ENCODE measurements around the gene CCNI. TPM values are rescaled to one million over a fixed set of nuclear protein-coding genes. Genes with fewer than 3 reads are reported as not detected.

The CCNI gene
- total and polyA plus RNA-seq, 5 experiments from 2014 or later: 304 to 350 (median 315) TPM

DNA sequence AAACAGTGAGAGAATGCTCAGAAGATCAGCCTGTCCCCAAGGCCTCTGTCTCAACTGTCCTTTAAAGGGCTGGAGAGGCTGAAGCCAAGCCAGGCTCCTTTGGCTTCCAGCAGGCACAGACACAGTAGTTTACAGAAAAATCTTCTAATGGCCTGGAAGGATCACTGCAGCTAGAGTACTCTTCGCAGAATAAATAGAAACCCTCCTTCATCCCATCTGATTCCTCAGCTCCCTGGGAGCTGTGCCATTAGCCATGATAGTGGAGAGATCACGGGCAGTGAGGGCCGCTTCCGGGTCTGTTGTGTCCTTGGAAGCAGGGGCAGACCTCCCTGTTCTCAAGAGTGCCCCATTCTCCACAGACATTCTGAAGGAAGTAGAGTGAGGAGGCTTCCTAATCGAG, 63.1 kb downstream of the CCNI start:
- ATAC-seq (no peak), DNase-seq (no peak)
- no peaks in the 10 kb centered on the region for H3K27me3 Mint-ChIP-seq
- peaks cover 41 to 70% (median 63%) of the 10 kb centered on the region in 4 donors for H3K4me1 Mint-ChIP-seq
- peak overlapping the region in 4 of 10 donors; percentile 24 to 75 (median 40) for H3K27ac Mint-ChIP-seq
- H3K9me3 Mint-ChIP-seq: no peaks in the 10 kb centered on the region
- H3K36me3 Mint-ChIP-seq: peaks cover 0 to 17% (median 12%) of the 10 kb centered on the region in 3 donors
- H3K4me3 Mint-ChIP-seq: no peak overlapping the region
- POLR2A ChIA-PET: no interaction called here

DNA sequence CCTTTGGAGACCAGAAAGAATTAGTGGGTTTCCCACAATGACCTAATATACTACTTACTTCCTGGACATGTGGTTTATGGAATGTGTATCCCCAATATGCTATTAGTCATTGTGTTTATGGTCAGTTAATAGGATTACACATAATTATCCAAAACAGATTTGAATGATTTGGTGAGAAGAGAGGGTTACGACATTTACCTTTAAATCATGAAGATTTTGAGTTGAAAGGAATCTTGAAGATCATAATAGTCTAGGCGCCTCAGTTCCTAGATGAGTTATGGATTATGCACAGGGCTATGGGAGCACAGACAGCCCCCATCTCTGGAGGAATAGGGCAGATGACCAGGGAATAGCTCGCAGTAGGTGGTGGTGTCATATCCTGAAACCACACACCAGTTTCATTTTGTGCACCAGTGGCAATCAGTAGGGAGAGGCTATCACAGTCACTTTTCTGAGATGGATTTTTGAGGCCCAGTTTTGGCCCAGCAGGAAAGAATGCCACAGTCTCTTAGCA, 64.9 kb downstream of the CCNI start:
- H3K9me3 Mint-ChIP-seq: no peaks in the 10 kb centered on the region
- no peaks in the 10 kb centered on the region for H3K27me3 Mint-ChIP-seq
- peak overlapping the region in 6 of 10 donors; percentile 37 to 88 (median 64) for H3K27ac Mint-ChIP-seq
- peak overlapping the region in 3 of 10 donors; percentile 1 to 44 (median 22) for H3K4me3 Mint-ChIP-seq
- peaks cover 0 to 11% (median 8%) of the 10 kb centered on the region in 3 donors for H3K36me3 Mint-ChIP-seq
- DNase-seq (no peak), ATAC-seq (no peak)
- POLR2A ChIA-PET: no interaction called here
- H3K4me1 Mint-ChIP-seq: peaks cover 49 to 82% (median 75%) of the 10 kb centered on the region in 4 donors

DNA sequence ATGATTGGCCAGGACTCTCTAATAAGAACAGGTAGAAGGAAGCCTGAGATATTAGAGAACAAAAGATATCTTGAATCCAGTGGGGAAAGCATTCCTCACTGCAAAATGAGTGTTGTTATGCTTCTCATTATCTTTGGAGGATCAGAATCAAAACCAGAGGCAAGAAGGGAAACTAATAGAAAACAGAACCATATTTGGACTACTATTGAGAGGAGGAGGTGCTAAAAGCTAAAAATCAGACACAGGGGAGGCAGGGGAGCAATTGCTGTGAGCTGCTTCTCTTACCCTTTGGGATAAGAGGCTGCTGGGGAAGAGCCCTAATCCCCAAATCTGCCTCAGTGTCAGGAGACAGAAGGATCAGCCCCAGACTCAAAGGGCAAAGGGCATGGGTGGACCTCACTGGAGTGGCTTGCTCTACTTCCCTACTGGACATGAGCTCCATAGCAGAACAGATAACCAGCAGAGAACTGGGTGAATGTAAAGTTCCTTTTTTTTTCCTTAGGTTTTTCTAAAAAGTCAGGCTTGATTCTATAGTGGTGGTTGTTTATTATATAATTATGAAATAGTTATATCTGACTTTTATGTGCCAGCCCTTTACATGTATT, 66.2 kb downstream of the CCNI start:
- DNase-seq: no peak
- Mint-ChIP-seq H3K27me3 (no peaks in the 10 kb centered on the region), H3K36me3 (peaks cover 0 to 14% (median 7%) of the 10 kb centered on the region in 3 donors), H3K27ac (peak overlapping the region in 9 of 10 donors; percentile 4 to 94 (median 87)), H3K4me3 (peak overlapping the region in 6 of 10 donors; percentile 1 to 78 (median 37)), H3K9me3 (no peaks in the 10 kb centered on the region), H3K4me1 (peaks cover 43 to 71% (median 63%) of the 10 kb centered on the region in 4 donors)
- ATAC-seq: no peak
- POLR2A ChIA-PET: interaction anchor here (1.1 to 7.1 kb wide), 2 partner anchors 14 to 16 kb away, joined by 3 to 49 read pairs; no protein-coding TSS in a partner anchor

DNA sequence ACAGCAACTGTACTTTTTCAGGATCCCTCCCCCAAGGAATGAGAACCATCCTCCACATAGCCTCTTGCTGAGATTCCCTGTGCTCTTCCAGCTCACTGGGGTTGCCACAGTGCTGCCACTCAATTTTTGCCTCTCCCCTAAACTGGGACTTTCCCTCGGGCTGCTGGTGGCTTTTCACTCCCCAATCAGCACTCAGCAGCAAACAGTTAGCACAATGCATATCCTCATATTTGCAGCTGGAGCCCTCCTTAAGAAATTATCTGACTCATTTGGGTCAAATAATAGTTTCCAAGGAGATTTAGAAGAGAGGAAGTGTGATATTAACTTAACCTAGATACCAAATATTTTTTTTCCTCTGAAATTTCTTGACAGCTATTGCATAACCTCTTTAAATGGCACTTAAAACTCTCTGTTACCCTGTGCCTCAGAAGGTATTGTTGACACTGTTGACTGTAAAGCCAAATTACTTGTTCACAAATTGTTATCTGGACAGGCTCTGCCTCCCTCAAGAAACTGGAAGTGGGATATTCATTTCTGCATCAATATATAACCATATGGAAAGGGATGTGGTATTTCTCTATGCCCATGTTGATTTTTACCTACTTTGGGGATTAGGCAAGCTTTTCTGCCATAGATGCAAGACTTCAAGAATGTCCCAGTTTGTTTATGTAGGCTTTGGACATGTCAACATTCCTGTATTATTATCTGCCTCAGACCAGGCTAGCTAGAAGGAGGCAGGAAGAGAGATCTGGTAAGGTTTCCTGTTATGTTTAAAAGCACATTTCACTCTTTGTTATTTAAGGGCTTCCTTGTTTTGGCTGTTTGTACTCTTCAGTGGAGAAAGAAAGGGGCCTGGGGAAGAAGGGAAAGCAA, 68.2 kb downstream of the CCNI start:
- Mint-ChIP-seq H3K27ac (peak overlapping the region; percentile 66 to 94 (median 88)), H3K9me3 (no peaks in the 10 kb centered on the region), H3K4me3 (peak overlapping the region; percentile 8 to 78 (median 63)), H3K36me3 (peaks cover 0 to 16% (median 11%) of the 10 kb centered on the region in 3 donors), H3K27me3 (no peaks in the 10 kb centered on the region), H3K4me1 (peaks cover 48 to 66% (median 62%) of the 10 kb centered on the region in 4 donors)
- ATAC-seq (peak; percentile 92 to 95), DNase-seq (peak in 4 of 10 donors; percentile 16 to 31 (median 20))
- POLR2A ChIA-PET: interaction anchor here (0.8 to 7.1 kb wide), 6 partner anchors 10 to 59 kb away, joined by 3 to 49 read pairs (median 7); partner anchors contain the start of gene SEPTIN11

DNA sequence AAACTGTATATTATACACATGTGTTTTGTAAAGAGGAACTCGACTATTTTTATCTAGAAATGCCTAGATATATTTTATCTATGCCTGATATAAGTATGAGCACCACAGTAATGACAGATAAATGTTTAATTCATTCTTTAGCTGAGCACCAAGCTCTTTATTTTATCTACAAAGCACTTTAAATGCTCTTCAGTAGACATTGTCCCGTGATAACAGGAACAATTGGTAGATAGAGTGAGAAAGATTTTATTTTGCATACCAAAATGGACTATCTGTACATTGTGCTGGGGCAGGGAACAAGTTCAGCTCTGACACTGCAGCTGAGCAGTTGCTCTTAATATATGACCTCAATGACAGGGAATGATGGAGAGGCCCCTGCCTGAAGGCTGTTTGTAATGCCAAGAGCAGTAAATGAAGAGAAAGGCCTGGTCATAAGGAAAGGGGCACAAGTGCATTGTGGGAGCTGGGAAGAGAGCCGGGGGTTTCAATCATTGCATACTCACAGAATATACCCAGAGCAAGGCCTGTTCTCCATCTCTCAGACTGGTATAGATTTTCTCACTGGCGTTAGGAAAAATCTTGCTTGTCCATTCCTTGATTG, 68.9 kb downstream of the CCNI start:
- Mint-ChIP-seq H3K9me3 (no peaks in the 10 kb centered on the region), H3K4me1 (peaks cover 50 to 71% (median 63%) of the 10 kb centered on the region in 4 donors), H3K36me3 (peaks cover 0 to 15% (median 12%) of the 10 kb centered on the region in 3 donors), H3K27ac (peak overlapping the region; percentile 66 to 94 (median 88)), H3K27me3 (no peaks in the 10 kb centered on the region), H3K4me3 (peak overlapping the region in 9 of 10 donors; percentile 8 to 78 (median 62))
- DNase-seq: no peak
- POLR2A ChIA-PET: interaction anchor here (1.2 to 7.1 kb wide), 4 partner anchors 11 to 58 kb away, joined by 6 to 49 read pairs (median 11); partner anchors contain the start of gene SEPTIN11
- ATAC-seq: peak in 1 of 2 donors; percentile 9

DNA sequence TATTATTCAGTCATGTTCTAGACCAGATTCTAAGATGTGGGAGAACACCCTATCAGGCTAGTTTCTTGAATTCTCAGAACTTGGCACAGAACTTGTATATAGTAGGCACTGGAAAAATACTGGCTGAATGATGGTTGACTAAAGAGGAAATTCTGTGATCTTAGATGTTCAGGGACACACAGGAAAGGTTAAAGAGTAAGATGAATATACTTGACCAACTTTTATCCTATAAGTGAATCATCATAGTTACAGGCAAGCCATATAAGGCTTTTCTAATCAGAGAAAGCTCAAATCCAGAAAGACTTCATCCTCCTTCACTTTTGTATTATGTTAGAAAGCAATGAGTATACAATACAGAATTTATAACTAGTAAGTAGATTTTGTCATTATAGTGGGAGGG, 72.4 kb downstream of the CCNI start:
- H3K4me3 Mint-ChIP-seq: no peak overlapping the region

DNA sequence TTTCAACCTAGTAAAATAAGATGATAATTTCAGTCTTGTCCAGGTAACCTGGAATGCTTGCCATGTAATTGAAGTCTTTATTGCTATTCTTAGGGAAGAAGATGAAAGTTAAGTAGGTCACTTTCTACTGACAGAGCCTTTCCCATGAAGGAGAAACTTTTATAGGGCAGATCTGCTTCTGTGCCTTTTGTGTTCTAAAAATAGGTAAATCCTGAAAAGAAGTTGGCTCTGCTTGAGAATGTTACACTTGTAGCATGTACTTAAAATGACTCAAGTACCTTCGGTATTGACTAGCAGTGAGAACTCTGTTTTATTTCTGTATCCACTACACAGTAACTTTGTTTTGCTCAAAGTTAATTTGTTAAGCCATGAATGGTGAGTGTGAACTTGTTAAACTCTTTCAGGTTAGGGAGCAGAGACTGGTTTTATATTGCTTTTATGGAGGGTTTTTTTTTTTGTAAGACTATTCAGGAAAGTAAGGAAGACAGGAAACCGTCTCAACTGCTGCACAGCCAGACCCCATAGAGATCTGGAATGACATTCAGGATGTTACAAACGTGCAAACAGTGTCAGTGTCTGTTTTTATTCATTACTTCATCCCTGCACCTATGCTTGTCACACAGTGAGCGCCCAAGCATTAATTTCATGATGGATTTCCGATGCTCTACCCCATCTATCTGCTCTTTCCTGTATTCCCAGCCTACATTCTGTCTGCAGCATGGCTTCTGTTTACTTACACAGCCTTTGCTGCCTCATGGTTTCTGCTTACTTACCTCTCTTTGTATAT, 73.3 kb downstream of the CCNI start:
- no peaks in the 10 kb centered on the region for H3K9me3 Mint-ChIP-seq
- peaks cover 0 to 41% (median 25%) of the 10 kb centered on the region in 3 donors for H3K36me3 Mint-ChIP-seq
- DNase-seq (no peak), ATAC-seq (no peak)
- H3K4me1 Mint-ChIP-seq: peaks cover 23 to 40% (median 31%) of the 10 kb centered on the region in 4 donors
- POLR2A ChIA-PET: no interaction called here
- H3K27ac Mint-ChIP-seq: peak overlapping the region in 1 of 10 donors; percentile 2
- H3K4me3 Mint-ChIP-seq: peak overlapping the region in 1 of 10 donors; percentile 29
- H3K27me3 Mint-ChIP-seq: no peaks in the 10 kb centered on the region

More for the DNA sequence above, 72.4 kb downstream of the CCNI start:
- no peaks in the 10 kb centered on the region for H3K27me3 Mint-ChIP-seq
- H3K27ac Mint-ChIP-seq: peak overlapping the region in 1 of 10 donors; percentile 2
- POLR2A ChIA-PET: interaction anchor here (1.1 to 7.1 kb wide), 2 partner anchors 7 to 12 kb away, joined by 4 to 49 read pairs; no protein-coding TSS in a partner anchor
- H3K9me3 Mint-ChIP-seq: no peaks in the 10 kb centered on the region
- DNase-seq: no peak
- peaks cover 30 to 45% (median 38%) of the 10 kb centered on the region in 4 donors for H3K4me1 Mint-ChIP-seq
- ATAC-seq: no peak
- H3K36me3 Mint-ChIP-seq: peaks cover 0 to 33% (median 17%) of the 10 kb centered on the region in 3 donors

DNA sequence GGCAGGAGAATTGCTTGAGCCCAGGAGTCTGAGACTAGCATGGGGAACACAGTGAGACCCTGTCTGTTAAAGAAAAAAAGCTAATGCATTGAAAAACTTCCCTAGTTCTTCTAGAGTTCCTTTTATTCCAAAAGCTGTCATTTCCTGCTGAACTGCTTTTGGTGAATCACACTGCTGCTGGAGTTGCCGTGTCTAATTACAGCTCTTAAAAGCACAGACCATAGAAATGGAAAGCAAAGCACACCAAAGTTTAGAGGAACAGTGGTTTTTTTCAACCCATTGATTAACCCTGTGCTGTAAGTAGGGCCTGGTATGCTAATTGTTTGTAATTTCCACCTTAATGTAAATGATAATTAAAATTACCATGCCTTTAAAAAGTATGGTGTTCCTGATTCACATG, 73.9 kb downstream of the CCNI start:
- H3K36me3 Mint-ChIP-seq: peaks cover 0 to 47% (median 30%) of the 10 kb centered on the region in 3 donors

DNA sequence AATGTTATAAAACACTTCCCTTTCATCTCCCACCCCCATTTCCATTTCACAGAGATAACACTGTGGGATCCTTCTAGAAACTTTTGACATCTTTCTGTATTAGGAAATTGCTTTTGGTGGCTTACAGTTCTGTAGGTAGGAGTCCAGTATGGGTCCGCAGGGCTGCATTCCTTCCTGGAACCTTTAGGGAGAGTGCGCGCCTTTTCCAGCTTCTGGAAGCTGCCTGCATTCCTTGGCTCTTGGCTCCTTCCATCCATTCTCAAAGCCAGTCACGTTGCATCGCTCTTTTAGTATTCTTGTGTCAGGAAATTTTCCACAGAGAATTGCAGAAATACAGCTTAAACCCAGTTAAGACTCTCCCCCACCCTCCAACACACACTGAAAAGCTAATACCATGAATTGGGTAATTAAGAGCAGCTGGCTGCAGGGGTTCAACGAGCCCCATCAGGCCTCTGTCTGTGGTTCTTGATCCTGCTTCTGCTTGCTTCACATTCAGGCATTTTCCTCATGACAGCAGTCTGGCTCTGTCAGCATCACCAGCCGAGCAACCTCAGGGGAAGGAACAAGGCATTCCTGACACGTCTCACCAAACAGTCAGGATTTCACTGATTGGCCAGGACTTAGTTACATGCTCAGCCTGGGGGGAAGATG, 77.4 kb downstream of the CCNI start:
- no peaks in the 10 kb centered on the region for H3K27me3 Mint-ChIP-seq
- H3K27ac Mint-ChIP-seq: no peak overlapping the region
- no peak overlapping the region for H3K4me3 Mint-ChIP-seq
- POLR2A ChIA-PET: interaction anchor here (0.8 to 5.6 kb wide), 2 partner anchors 8 to 9 kb away, joined by 3 to 49 read pairs; no protein-coding TSS in a partner anchor
- no peak for DNase-seq
- H3K36me3 Mint-ChIP-seq: peaks cover 0 to 37% (median 30%) of the 10 kb centered on the region in 3 donors
- no peak for ATAC-seq
- H3K4me1 Mint-ChIP-seq: peaks cover 20 to 52% (median 42%) of the 10 kb centered on the region in 4 donors
- no peaks in the 10 kb centered on the region for H3K9me3 Mint-ChIP-seq

More for the DNA sequence above, 73.9 kb downstream of the CCNI start:
- DNase-seq: no peak
- ATAC-seq: no peak
- H3K9me3 Mint-ChIP-seq: no peaks in the 10 kb centered on the region
- H3K27ac Mint-ChIP-seq: no peak overlapping the region
- no peak overlapping the region for H3K4me3 Mint-ChIP-seq
- POLR2A ChIA-PET: no interaction called here
- H3K4me1 Mint-ChIP-seq: peaks cover 19 to 40% (median 27%) of the 10 kb centered on the region in 4 donors
- H3K27me3 Mint-ChIP-seq: no peaks in the 10 kb centered on the region

DNA sequence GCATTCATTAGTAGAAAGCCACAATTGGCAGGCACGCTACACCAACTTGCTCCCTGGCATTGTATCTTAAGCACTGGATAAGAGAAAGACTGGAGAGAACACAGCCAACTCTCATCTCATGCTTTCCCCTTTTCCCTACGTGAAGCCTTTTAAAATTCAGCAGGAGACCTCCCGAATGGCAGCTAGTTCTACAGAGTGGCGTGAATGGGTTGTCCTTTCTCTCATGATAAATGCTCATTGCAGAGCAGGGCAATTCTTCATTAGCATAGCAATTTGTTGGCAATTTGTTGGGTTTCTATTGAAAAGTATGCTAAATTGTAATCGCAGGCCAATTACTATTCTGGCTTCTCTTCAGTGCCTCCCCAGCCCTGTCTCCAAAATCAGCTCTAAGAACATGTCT, 78.3 kb downstream of the CCNI start:
- DNase-seq (no peak), ATAC-seq (no peak)
- H3K9me3 Mint-ChIP-seq: no peaks in the 10 kb centered on the region
- no peak overlapping the region for H3K4me3 Mint-ChIP-seq
- no peaks in the 10 kb centered on the region for H3K27me3 Mint-ChIP-seq
- peaks cover 0 to 35% (median 26%) of the 10 kb centered on the region in 3 donors for H3K36me3 Mint-ChIP-seq
- peaks cover 21 to 52% (median 43%) of the 10 kb centered on the region in 4 donors for H3K4me1 Mint-ChIP-seq
- H3K27ac Mint-ChIP-seq: no peak overlapping the region
- POLR2A ChIA-PET: interaction anchor here (5.6 kb wide), 1 partner anchor 9 kb away, joined by 49 read pairs; no protein-coding TSS in a partner anchor
